Neural cell (in vitro differentiated cells): ENCODE results near the gene POLRMT. TPM values are rescaled to one million over a fixed set of nuclear protein-coding genes. Genes with fewer than 3 reads are reported as not detected.

Source experiments
- H2AFZ ChIP-seq: fragments of 200-600, 300-800 bp; sonication (generic), shearing (Covaris generic); 2 replicates; pipeline ENCODE4 v1.6.0; 2014; ENCODE audit warnings: low read depth, mild to moderate bottlenecking, antibody characterized with exemption, low read length, moderate library complexity
- H3F3A ChIP-seq: fragments of 200-600 bp; shearing (Covaris generic); 2 replicates; pipeline ENCODE4 v1.6.1; 2016; ENCODE audit warnings: mild to moderate bottlenecking, moderate library complexity, mixed read lengths, antibody characterized with exemption, low read length; ENCODE audit not compliant: insufficient read depth, poor library complexity, severe bottlenecking
- H3K27ac ChIP-seq: fragments of 200-600, 300-800 bp; sonication (generic), shearing (Covaris generic); 2 replicates; pipeline ENCODE4 v1.5.1; 2014; ENCODE audit warnings: mild to moderate bottlenecking, low read length, moderate library complexity
- H3K27me3 ChIP-seq: fragments of 300-800, 200-600 bp; sonication (generic), shearing (Covaris generic); 2 replicates; pipeline ENCODE4 v1.6.0; 2014; ENCODE audit warnings: mild to moderate bottlenecking, low read depth, low read length, moderate library complexity; ENCODE audit not compliant: insufficient read depth
- H3K36me3 ChIP-seq: fragments of 300-800, 200-600 bp; sonication (generic), shearing (Covaris generic); 2 replicates; pipeline ENCODE4 v1.5.1; 2014; ENCODE audit warnings: mild to moderate bottlenecking, antibody characterized with exemption, low read length, moderate library complexity; ENCODE audit not compliant: insufficient read depth
- H3K4me2 ChIP-seq: fragments of 300-800, 200-600 bp; sonication (generic), shearing (Covaris generic); 2 replicates; pipeline ENCODE4 v1.6.0; 2014; ENCODE audit warnings: mild to moderate bottlenecking, low read length
- H3K4me3 ChIP-seq: fragments of 300-800, 200-600 bp; sonication (generic), shearing (Covaris generic); 2 replicates; pipeline ENCODE4 v1.5.1; 2014; ENCODE audit warnings: mild to moderate bottlenecking, low read length, moderate library complexity
- H3K79me2 ChIP-seq: fragments of 200-600 bp; shearing (Covaris generic); replicated peaks from 2 replicates; pipeline ENCODE4 v1.6.0; 2014; ENCODE audit warnings: mild to moderate bottlenecking, low read length, moderate library complexity; ENCODE audit not compliant: insufficient read depth
- H3K9ac ChIP-seq: fragments of 300-800, 200-600 bp; sonication (generic), shearing (Covaris generic); 2 replicates; pipeline ENCODE4 v1.6.1; 2016; ENCODE audit warnings: mild to moderate bottlenecking, low read length, mixed read lengths
- H3K9me2 ChIP-seq: fragments of 200-600 bp; shearing (Covaris generic); 2 replicates; pipeline ENCODE4 v1.6.1; 2016; ENCODE audit warnings: mild to moderate bottlenecking, low read length, mixed read lengths; ENCODE audit not compliant: insufficient read depth
- H3K9me3 ChIP-seq: fragments of 200-600, 300-800 bp; sonication (generic), shearing (Covaris generic); 2 replicates; pipeline ENCODE4 v1.6.1; 2016; ENCODE audit warnings: mild to moderate bottlenecking, mixed run types, low read length, moderate library complexity, mixed read lengths
- H4K20me1 ChIP-seq: fragments of 200-600 bp; shearing (Covaris generic); 2 replicates; pipeline ENCODE4 v1.6.1; 2016; ENCODE audit warnings: mild to moderate bottlenecking, mixed run types; ENCODE audit not compliant: insufficient read depth
- EP300 ChIP-seq: fragments of 450-650 bp; conservative IDR thresholded peaks from 2 replicates; pipeline ENCODE4 v1.6.1; 2014; ENCODE audit warnings: antibody characterized with exemption, mild to moderate bottlenecking, moderate library complexity; ENCODE audit not compliant: poor library complexity, severe bottlenecking
- EZH2 ChIP-seq: fragments of 200-600, 300-800 bp; shearing (Covaris generic), sonication (generic); IDR thresholded peaks from 2 replicates; pipeline ENCODE4 v1.6.1; 2014; ENCODE audit warnings: antibody characterized with exemption, low read length, borderline replicate concordance, mild to moderate bottlenecking; ENCODE audit not compliant: insufficient read depth, poor library complexity, severe bottlenecking
- MXI1 ChIP-seq: fragments of 450-650 bp; conservative IDR thresholded peaks from 2 replicates; pipeline ENCODE4 v1.6.1; 2014; ENCODE audit warnings: antibody characterized with exemption, mild to moderate bottlenecking; ENCODE audit not compliant: poor library complexity, severe bottlenecking
- POLR2AphosphoS5 ChIP-seq: IDR thresholded peaks from 2 replicates; pipeline ENCODE4 v1.6.1; 2012
- RAD21 ChIP-seq: fragments of 450-650 bp; conservative IDR thresholded peaks from 2 replicates; pipeline ENCODE4 v1.6.1; 2014; ENCODE audit warnings: antibody characterized with exemption, mild to moderate bottlenecking, moderate library complexity
- SMC3 ChIP-seq: fragments of 450-650 bp; conservative IDR thresholded peaks from 2 replicates; pipeline ENCODE4 v1.6.1; 2014; ENCODE audit warnings: antibody characterized with exemption, mild to moderate bottlenecking, moderate library complexity; ENCODE audit not compliant: poor library complexity
- TAF1 ChIP-seq: IDR thresholded peaks from 2 replicates; pipeline ENCODE4 v1.6.1; 2012; ENCODE audit warnings: low read depth
- polyA plus RNA-seq: library from polyadenylated mRNA; depleted of rRNA; stranded (reverse); fragments of >200 nt; gene quantifications from 2 replicates; pipeline ENCODE4 v1.2.3, GENCODE V29; 2014
- TF ChIP-seq, protein P1 (sequence below): fragments of 450-650 bp; IDR thresholded peaks from 2 replicates; pipeline ENCODE4 v1.5.1; 2014; ENCODE audit warnings: antibody characterized with exemption, mild to moderate bottlenecking, moderate library complexity; ENCODE audit not compliant: poor library complexity, severe bottlenecking
- TF ChIP-seq, protein P2 (sequence below): IDR thresholded peaks from 2 replicates; pipeline ENCODE4 v1.6.1; 2012; ENCODE audit warnings: borderline replicate concordance

POLRMT gene
- polyA plus RNA-seq, 1 donor from 2014 or later, result 28.3 TPM

DNA sequence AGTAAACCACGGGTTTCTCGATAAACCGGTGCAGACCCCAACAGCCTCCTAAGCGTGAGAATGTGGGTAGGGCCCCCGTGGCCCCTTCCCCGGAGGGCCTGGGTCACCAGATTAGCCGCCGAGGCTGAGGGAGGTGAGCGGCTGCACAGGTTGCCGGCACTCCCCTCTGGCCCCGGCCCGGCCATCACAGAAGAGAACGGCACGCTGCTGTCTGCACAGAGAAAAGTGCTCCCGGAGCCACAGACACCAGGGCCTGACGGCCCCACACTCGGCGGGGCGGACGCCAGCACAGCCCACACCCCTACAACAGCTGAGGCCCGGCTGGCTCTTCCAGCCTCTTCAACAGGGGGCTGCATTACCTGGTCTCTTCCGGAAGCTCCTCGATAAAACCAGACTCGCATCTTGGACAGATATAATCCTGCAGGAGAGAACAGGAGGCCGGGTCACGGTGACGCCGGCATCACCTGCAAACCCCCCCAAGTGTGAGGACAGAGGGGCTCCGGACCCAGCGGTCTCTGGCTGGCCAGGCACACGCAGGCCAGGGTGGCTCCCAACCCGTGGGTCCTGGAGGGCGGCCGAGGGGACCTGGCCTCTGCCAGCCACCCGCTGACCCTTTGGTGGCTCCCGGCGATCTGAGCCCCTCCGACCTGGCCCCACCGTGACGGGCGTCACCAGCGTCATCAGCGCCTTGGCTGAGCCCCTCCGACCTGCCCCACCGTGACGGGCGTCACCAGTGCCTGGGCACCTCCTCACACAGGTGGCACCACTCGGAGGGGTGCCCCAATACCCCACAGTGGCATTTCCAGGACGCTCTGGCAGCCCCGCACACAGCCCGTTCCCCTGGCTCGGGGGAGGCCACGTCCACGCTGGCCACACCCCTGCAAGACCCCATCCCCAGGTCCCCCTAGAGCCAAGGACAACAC, 19.4 kb upstream of the POLRMT start:
- no peaks in the 10 kb centered on the region for H3K9me2 ChIP-seq
- no peak overlapping the region for H3K9ac ChIP-seq
- H4K20me1 ChIP-seq, result no peaks in the 10 kb centered on the region
- H3K36me3 ChIP-seq, result no peaks in the 10 kb centered on the region
- H2AFZ ChIP-seq, result no peak overlapping the region
- TF ChIP-seq TAF1 (no peak), RAD21 (no peak), MXI1 (no peak), EZH2 (no peak), POLR2AphosphoS5 (no peak), SMC3 (no peak), EP300 (no peak)
- TF ChIP-seq, protein P1, sequence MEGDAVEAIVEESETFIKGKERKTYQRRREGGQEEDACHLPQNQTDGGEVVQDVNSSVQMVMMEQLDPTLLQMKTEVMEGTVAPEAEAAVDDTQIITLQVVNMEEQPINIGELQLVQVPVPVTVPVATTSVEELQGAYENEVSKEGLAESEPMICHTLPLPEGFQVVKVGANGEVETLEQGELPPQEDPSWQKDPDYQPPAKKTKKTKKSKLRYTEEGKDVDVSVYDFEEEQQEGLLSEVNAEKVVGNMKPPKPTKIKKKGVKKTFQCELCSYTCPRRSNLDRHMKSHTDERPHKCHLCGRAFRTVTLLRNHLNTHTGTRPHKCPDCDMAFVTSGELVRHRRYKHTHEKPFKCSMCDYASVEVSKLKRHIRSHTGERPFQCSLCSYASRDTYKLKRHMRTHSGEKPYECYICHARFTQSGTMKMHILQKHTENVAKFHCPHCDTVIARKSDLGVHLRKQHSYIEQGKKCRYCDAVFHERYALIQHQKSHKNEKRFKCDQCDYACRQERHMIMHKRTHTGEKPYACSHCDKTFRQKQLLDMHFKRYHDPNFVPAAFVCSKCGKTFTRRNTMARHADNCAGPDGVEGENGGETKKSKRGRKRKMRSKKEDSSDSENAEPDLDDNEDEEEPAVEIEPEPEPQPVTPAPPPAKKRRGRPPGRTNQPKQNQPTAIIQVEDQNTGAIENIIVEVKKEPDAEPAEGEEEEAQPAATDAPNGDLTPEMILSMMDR, result no peak
- TF ChIP-seq, protein P2, sequence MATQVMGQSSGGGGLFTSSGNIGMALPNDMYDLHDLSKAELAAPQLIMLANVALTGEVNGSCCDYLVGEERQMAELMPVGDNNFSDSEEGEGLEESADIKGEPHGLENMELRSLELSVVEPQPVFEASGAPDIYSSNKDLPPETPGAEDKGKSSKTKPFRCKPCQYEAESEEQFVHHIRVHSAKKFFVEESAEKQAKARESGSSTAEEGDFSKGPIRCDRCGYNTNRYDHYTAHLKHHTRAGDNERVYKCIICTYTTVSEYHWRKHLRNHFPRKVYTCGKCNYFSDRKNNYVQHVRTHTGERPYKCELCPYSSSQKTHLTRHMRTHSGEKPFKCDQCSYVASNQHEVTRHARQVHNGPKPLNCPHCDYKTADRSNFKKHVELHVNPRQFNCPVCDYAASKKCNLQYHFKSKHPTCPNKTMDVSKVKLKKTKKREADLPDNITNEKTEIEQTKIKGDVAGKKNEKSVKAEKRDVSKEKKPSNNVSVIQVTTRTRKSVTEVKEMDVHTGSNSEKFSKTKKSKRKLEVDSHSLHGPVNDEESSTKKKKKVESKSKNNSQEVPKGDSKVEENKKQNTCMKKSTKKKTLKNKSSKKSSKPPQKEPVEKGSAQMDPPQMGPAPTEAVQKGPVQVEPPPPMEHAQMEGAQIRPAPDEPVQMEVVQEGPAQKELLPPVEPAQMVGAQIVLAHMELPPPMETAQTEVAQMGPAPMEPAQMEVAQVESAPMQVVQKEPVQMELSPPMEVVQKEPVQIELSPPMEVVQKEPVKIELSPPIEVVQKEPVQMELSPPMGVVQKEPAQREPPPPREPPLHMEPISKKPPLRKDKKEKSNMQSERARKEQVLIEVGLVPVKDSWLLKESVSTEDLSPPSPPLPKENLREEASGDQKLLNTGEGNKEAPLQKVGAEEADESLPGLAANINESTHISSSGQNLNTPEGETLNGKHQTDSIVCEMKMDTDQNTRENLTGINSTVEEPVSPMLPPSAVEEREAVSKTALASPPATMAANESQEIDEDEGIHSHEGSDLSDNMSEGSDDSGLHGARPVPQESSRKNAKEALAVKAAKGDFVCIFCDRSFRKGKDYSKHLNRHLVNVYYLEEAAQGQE, result no peak
- H3K27me3 ChIP-seq, result no peaks in the 10 kb centered on the region
- no peak overlapping the region for H3K4me3 ChIP-seq
- H3F3A ChIP-seq, result no peaks in the 10 kb centered on the region
- H3K27ac ChIP-seq, result no peak overlapping the region
- H3K9me3 ChIP-seq, result no peaks in the 10 kb centered on the region
- H3K79me2 ChIP-seq, result peaks cover 27% of the 10 kb centered on the region
- no peak overlapping the region for H3K4me2 ChIP-seq

DNA sequence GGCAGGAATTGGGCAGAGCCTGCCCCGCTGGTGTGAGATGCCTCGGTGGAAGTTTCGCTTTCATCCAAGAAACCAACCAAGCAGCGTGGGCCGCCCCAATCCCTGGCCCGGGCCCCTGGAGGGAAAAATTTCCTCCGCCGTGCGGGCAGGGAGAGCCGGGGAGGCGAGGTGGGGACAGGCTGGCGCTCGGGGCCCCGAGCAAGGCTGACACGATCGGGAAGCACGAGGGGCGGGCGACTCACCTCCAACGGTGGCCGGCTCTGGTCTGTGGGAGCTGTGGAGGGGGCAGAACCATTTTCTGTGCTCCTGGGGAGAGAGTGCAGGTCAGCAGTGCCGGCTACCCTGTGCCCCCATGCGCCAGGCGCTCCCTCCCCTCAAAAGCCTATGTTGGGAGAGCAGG, 18.7 kb upstream of the POLRMT start:
- H3F3A ChIP-seq, result no peaks in the 10 kb centered on the region
- H2AFZ ChIP-seq, result no peak overlapping the region
- no peaks in the 10 kb centered on the region for H3K27me3 ChIP-seq
- no peaks in the 10 kb centered on the region for H3K9me3 ChIP-seq
- no peaks in the 10 kb centered on the region for H3K36me3 ChIP-seq
- no peak overlapping the region for H3K9ac ChIP-seq
- no peaks in the 10 kb centered on the region for H3K9me2 ChIP-seq
- TF ChIP-seq RAD21, result no peak
- TF ChIP-seq TAF1, result no peak
- TF ChIP-seq, protein P2, result no peak
- TF ChIP-seq SMC3, result no peak
- no peak for TF ChIP-seq EZH2
- no peak for TF ChIP-seq POLR2AphosphoS5
- TF ChIP-seq, protein P1, result no peak
- TF ChIP-seq EP300, result no peak
- TF ChIP-seq MXI1, result no peak
- no peak overlapping the region for H3K4me2 ChIP-seq
- H3K79me2 ChIP-seq, result peaks cover 23% of the 10 kb centered on the region
- no peak overlapping the region for H3K4me3 ChIP-seq
- H3K27ac ChIP-seq, result no peak overlapping the region
- H4K20me1 ChIP-seq, result no peaks in the 10 kb centered on the region
